GM19240 (cell line): ENCODE data around the gene TOP2B.

ENCODE experiments used
- DNase-seq: peaks from one replicate; pipeline ENCODE4 v3.0.0; 2011; ENCODE audit warnings: low spot score; ENCODE audit not compliant: insufficient read length

TOP2B gene

GRCh38 chr3:25619382-25619781, 45.3 kb downstream of the TOP2B start:
- no peak for DNase-seq

GRCh38 chr3:25618028-25618427, 46.7 kb downstream of the TOP2B start:
- DNase-seq: no peak

- no peak for DNase-seq
These were observed 53.5 kb downstream of the TOP2B start for GRCh38 chr3:25611193-25611592.

- no peak for DNase-seq
These were observed 53.9 kb downstream of the TOP2B start for GRCh38 chr3:25610779-25611178.

GRCh38 chr3:25610167-25610566, 54.5 kb downstream of the TOP2B start:
- no peak for DNase-seq

- no peak for DNase-seq
These were observed 60.5 kb downstream of the TOP2B start for GRCh38 chr3:25604107-25604805.

GRCh38 chr3:25603703-25604102, 61.0 kb downstream of the TOP2B start:
- DNase-seq: no peak

- no peak for DNase-seq
These were observed 67.1 kb downstream of the TOP2B start for GRCh38 chr3:25597535-25598101.

- no peak for DNase-seq
These were observed 70.7 kb downstream of the TOP2B start for GRCh38 chr3:25594007-25594502.

GRCh38 chr3:25593001-25593400, 71.7 kb downstream of the TOP2B start:
- DNase-seq: no peak

- DNase-seq: no peak
These were observed 72.2 kb downstream of the TOP2B start for GRCh38 chr3:25592510-25592968.

GRCh38 chr3:25589783-25590258, 74.9 kb downstream of the TOP2B start:
- no peak for DNase-seq

- no peak for DNase-seq
These were observed 75.5 kb downstream of the TOP2B start for GRCh38 chr3:25589104-25589782.

- no peak for DNase-seq
These were observed 76.1 kb downstream of the TOP2B start for GRCh38 chr3:25588441-25589103.

- DNase-seq: no peak
These were observed 76.7 kb downstream of the TOP2B start for GRCh38 chr3:25587975-25588374.

- DNase-seq: no peak
These were observed 77.2 kb downstream of the TOP2B start for GRCh38 chr3:25587526-25587925.

- no peak for DNase-seq
These were observed 77.6 kb downstream of the TOP2B start for GRCh38 chr3:25587094-25587493.

GRCh38 chr3:25586553-25586952, 78.2 kb downstream of the TOP2B start:
- no peak for DNase-seq

- no peak for DNase-seq
These were observed 78.6 kb downstream of the TOP2B start for GRCh38 chr3:25586167-25586505.

GRCh38 chr3:25585361-25586166, 79.1 kb downstream of the TOP2B start:
- DNase-seq: no peak
